ENCODE data around the gene CRYZL1. TPM values are rescaled to one million over a fixed set of nuclear protein-coding genes. Genes with fewer than 3 reads are reported as not detected.

CRYZL1 gene
- total and polyA plus RNA-seq, 2 donors (not counting 1 experiment from before 2014, with no cell fraction given): 30.7 to 72.6 TPM

DNA sequence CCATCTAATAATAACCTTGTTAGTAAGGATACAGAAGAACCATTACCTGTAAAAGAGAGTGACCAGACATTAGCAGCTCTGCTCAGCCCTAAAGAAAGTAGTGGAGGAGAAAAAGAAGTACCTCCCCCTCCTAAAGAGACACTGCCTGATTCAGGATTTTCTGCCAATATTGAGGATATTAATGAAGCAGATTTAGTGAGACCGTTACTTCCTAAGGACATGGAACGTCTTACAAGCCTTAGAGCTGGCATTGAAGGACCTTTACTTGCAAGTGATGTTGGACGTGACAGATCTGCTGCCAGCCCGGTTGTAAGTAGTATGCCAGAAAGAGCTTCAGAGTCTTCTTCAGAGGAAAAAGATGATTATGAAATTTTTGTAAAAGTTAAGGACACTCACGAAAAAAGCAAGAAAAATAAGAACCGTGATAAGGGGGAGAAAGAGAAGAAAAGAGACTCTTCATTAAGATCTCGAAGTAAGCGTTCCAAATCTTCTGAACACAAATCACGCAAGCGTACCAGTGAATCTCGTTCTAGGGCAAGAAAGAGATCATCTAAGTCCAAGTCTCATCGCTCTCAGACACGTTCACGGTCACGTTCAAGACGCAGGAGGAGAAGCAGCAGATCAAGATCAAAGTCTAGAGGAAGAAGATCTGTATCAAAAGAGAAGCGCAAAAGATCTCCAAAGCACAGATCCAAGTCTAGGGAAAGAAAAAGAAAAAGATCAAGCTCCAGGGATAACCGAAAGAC lies 87.1 kb downstream of the CRYZL1 start:
- no peaks in the 10 kb centered on the region for H3K9me3 ChIP-seq (ENCODE audit: control insufficient read depth, insufficient read depth, low read depth, low read length)
- peaks cover 6% of the 10 kb centered on the region for H4K20me1 ChIP-seq (ENCODE audit: control insufficient read depth, extremely low read depth, insufficient read depth, low read length)
- H3K4me1 ChIP-seq (ENCODE audit: control insufficient read depth, extremely low read depth, insufficient read depth, low read length): no peaks in the 10 kb centered on the region
- no peak overlapping the region for H3K27ac ChIP-seq (ENCODE audit: insufficient read depth, low read length)
- H3K79me2 ChIP-seq (ENCODE audit: control insufficient read depth, insufficient read depth, low read length): peaks cover 95% of the 10 kb centered on the region
- no peak for DNase-seq (ENCODE audit: low read depth in 2 of 2)
- no peak overlapping the region for H2AFZ ChIP-seq (ENCODE audit: low read length)
- TF ChIP-seq EZH2 (IDR thresholded peaks at IDR 0.05; ENCODE audit: low read length, missing control alignments): no peak
- TF ChIP-seq, protein P1, sequence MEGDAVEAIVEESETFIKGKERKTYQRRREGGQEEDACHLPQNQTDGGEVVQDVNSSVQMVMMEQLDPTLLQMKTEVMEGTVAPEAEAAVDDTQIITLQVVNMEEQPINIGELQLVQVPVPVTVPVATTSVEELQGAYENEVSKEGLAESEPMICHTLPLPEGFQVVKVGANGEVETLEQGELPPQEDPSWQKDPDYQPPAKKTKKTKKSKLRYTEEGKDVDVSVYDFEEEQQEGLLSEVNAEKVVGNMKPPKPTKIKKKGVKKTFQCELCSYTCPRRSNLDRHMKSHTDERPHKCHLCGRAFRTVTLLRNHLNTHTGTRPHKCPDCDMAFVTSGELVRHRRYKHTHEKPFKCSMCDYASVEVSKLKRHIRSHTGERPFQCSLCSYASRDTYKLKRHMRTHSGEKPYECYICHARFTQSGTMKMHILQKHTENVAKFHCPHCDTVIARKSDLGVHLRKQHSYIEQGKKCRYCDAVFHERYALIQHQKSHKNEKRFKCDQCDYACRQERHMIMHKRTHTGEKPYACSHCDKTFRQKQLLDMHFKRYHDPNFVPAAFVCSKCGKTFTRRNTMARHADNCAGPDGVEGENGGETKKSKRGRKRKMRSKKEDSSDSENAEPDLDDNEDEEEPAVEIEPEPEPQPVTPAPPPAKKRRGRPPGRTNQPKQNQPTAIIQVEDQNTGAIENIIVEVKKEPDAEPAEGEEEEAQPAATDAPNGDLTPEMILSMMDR (conservative IDR thresholded peaks at IDR 0.05 in 1 of 2, IDR thresholded peaks at IDR 0.05 in 1 of 2; ENCODE audit: low read depth in 1 of 2, low read length in 2 of 2): no peak
- peaks cover 51% of the 10 kb centered on the region for H3K36me3 ChIP-seq (ENCODE audit: control insufficient read depth, insufficient read depth, low read length)
- no peak overlapping the region for H3K4me3 ChIP-seq (replicated peaks in 1 of 4; ENCODE audit: control extremely low read depth in 1 of 4, insufficient read depth in 1 of 4, low read depth in 3 of 4, low read length in 4 of 4)
- no peak overlapping the region for H3K4me2 ChIP-seq (ENCODE audit: extremely low read depth, insufficient read depth, low read length)
- H3K9ac ChIP-seq (ENCODE audit: insufficient read depth, low read length): no peak overlapping the region
- no peaks in the 10 kb centered on the region for H3K27me3 ChIP-seq (ENCODE audit: control insufficient read depth, insufficient read depth, low read length)

- no peaks in the 10 kb centered on the region for H3K9me3 ChIP-seq (ENCODE audit: control insufficient read depth, insufficient read depth, low read depth, low read length)
- H3K79me2 ChIP-seq (ENCODE audit: control insufficient read depth, insufficient read depth, low read length): peaks cover 97% of the 10 kb centered on the region
- peaks cover 4% of the 10 kb centered on the region for H4K20me1 ChIP-seq (ENCODE audit: control insufficient read depth, extremely low read depth, insufficient read depth, low read length)
- no peak for DNase-seq (ENCODE audit: low read depth in 2 of 2)
- H2AFZ ChIP-seq (ENCODE audit: low read length): no peak overlapping the region
- H3K4me1 ChIP-seq (ENCODE audit: control insufficient read depth, extremely low read depth, insufficient read depth, low read length): no peaks in the 10 kb centered on the region
- peaks cover 48% of the 10 kb centered on the region for H3K36me3 ChIP-seq (ENCODE audit: control insufficient read depth, insufficient read depth, low read length)
- no peak overlapping the region for H3K4me2 ChIP-seq (ENCODE audit: extremely low read depth, insufficient read depth, low read length)
- no peak overlapping the region for H3K9ac ChIP-seq (ENCODE audit: insufficient read depth, low read length)
- no peak for TF ChIP-seq EZH2 (IDR thresholded peaks at IDR 0.05; ENCODE audit: low read length, missing control alignments)
- TF ChIP-seq, protein P1 (conservative IDR thresholded peaks at IDR 0.05 in 1 of 2, IDR thresholded peaks at IDR 0.05 in 1 of 2; ENCODE audit: low read depth in 1 of 2, low read length in 2 of 2): no peak
- H3K27ac ChIP-seq (ENCODE audit: insufficient read depth, low read length): no peak overlapping the region
- no peaks in the 10 kb centered on the region for H3K27me3 ChIP-seq (ENCODE audit: control insufficient read depth, insufficient read depth, low read length)
- no peak overlapping the region for H3K4me3 ChIP-seq (replicated peaks in 1 of 4; ENCODE audit: control extremely low read depth in 1 of 4, insufficient read depth in 1 of 4, low read depth in 3 of 4, low read length in 4 of 4)
Measured at GRCh38 chr21:33552999-33553598, 88.4 kb downstream of the CRYZL1 start.

DNA sequence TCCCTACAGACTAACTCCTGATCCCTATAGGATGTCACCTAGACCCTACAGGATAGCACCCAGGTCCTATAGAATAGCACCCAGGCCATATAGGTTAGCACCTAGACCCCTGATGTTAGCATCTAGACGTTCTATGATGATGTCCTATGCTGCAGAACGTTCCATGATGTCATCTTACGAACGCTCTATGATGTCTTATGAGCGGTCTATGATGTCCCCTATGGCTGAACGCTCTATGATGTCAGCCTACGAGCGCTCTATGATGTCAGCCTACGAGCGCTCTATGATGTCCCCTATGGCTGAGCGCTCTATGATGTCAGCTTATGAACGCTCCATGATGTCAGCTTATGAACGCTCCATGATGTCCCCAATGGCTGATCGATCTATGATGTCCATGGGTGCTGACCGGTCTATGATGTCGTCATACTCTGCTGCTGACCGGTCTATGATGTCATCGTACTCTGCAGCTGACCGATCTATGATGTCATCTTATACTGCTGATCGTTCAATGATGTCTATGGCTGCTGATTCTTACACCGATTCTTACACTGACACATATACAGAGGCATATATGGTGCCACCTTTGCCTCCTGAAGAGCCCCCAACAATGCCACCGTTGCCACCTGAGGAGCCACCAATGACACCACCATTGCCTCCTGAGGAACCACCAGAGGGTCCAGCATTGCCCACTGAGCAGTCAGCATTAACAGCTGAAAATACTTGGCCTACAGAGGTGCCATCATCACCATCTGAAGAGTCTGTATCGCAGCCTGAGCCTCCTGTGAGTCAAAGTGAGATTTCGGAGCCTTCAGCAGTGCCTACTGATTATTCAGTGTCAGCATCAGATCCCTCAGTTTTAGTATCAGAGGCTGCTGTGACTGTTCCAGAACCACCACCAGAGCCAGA lies 89.2 kb downstream of the CRYZL1 start:
- Histone ChIP-seq H4K20me1 (ENCODE audit: control insufficient read depth, extremely low read depth, insufficient read depth, low read length) (peaks cover 4% of the 10 kb centered on the region), H3K27ac (ENCODE audit: insufficient read depth, low read length) (no peak overlapping the region), H3K79me2 (ENCODE audit: control insufficient read depth, insufficient read depth, low read length) (peaks cover 97% of the 10 kb centered on the region), H3K4me1 (ENCODE audit: control insufficient read depth, extremely low read depth, insufficient read depth, low read length) (no peaks in the 10 kb centered on the region), H3K36me3 (ENCODE audit: control insufficient read depth, insufficient read depth, low read length) (peaks cover 48% of the 10 kb centered on the region), H3K4me2 (ENCODE audit: extremely low read depth, insufficient read depth, low read length) (no peak overlapping the region), H3K9me3 (ENCODE audit: control insufficient read depth, insufficient read depth, low read depth, low read length) (no peaks in the 10 kb centered on the region), H2AFZ (ENCODE audit: low read length) (no peak overlapping the region), H3K9ac (ENCODE audit: insufficient read depth, low read length) (no peak overlapping the region), H3K4me3 (replicated peaks in 1 of 4; ENCODE audit: control extremely low read depth in 1 of 4, insufficient read depth in 1 of 4, low read depth in 3 of 4, low read length in 4 of 4) (no peak overlapping the region), H3K27me3 (ENCODE audit: control insufficient read depth, insufficient read depth, low read length) (no peaks in the 10 kb centered on the region)
- no peak for TF ChIP-seq EZH2 (IDR thresholded peaks at IDR 0.05; ENCODE audit: low read length, missing control alignments)
- TF ChIP-seq, protein P1 (conservative IDR thresholded peaks at IDR 0.05 in 1 of 2, IDR thresholded peaks at IDR 0.05 in 1 of 2; ENCODE audit: low read depth in 1 of 2, low read length in 2 of 2): no peak
- DNase-seq (ENCODE audit: low read depth in 2 of 2): no peak
